IPS-18a (cell line): Measurements from ENCODE around the gene GCDH.

Source experiments
- H3K27ac ChIP-seq: one replicate; pipeline ENCODE4 v1.5.1; 2013; ENCODE audit warnings: low read length
- H3K27me3 ChIP-seq: one replicate; pipeline ENCODE4 v1.6.1; 2013; ENCODE audit warnings: mild to moderate bottlenecking, low read length; ENCODE audit not compliant: control insufficient read depth, insufficient read depth
- H3K36me3 ChIP-seq: one replicate; pipeline ENCODE4 v1.6.1; 2013; ENCODE audit warnings: low read depth, low read length; ENCODE audit not compliant: control insufficient read depth
- H3K4me1 ChIP-seq: one replicate; pipeline ENCODE4 v1.6.1; 2013; ENCODE audit warnings: low read depth, low read length; ENCODE audit not compliant: control insufficient read depth
- H3K4me3 ChIP-seq: one replicate; pipeline ENCODE4 v1.5.1; 2013; ENCODE audit warnings: low read length
- H3K9ac ChIP-seq: one replicate; pipeline ENCODE4 v1.6.1; 2013; ENCODE audit warnings: mild to moderate bottlenecking, low read length, moderate library complexity
- H3K9me3 ChIP-seq: one replicate; pipeline ENCODE4 v1.6.1; 2013; ENCODE audit warnings: low read depth, low read length; ENCODE audit not compliant: control insufficient read depth

The GCDH gene

DNA sequence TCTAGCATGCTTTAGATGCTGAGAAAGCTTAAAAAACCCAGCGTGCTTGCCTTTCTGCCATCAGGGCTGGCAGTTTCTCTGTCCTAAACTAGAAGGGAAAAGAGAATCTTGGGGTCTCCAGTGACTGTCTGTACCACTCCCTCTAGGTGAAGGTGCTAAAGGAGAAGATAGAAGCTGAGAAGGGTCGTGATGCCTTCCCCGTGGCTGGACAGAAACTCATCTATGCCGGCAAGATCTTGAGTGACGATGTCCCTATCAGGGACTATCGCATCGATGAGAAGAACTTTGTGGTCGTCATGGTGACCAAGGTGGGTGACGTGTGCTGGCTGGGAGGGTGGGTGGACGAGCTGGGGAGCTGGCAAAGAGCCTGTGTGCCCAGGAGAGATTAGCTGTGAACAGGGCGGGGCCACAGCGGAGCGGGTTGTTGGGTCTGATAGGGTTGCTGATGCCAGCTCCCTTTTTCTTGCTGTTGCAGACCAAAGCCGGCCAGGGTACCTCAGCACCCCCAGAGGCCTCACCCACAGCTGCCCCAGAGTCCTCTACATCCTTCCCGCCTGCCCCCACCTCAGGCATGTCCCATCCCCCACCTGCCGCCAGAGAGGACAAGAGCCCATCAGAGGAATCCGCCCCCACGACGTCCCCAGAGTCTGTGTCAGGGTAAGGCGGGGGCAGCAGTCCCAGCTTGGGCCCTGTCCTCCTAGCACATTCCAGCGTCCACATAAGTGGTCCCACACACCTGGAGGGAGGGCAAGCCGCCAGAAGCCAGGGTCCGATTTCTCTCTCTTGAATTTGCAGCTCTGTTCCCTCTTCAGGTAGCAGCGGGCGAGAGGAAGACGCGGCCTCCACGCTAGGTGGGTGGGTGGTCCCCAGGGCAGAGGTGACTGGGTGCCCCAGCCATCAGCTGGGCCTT is 57.0 kb downstream of the GCDH start:
- Histone ChIP-seq H3K9ac (no peak overlapping the region), H3K27ac (no peak overlapping the region), H3K36me3 (peaks cover 66% of the 10 kb centered on the region), H3K9me3 (no peaks in the 10 kb centered on the region), H3K27me3 (no peaks in the 10 kb centered on the region), H3K4me3 (no peak overlapping the region), H3K4me1 (peaks cover 10% of the 10 kb centered on the region)

DNA sequence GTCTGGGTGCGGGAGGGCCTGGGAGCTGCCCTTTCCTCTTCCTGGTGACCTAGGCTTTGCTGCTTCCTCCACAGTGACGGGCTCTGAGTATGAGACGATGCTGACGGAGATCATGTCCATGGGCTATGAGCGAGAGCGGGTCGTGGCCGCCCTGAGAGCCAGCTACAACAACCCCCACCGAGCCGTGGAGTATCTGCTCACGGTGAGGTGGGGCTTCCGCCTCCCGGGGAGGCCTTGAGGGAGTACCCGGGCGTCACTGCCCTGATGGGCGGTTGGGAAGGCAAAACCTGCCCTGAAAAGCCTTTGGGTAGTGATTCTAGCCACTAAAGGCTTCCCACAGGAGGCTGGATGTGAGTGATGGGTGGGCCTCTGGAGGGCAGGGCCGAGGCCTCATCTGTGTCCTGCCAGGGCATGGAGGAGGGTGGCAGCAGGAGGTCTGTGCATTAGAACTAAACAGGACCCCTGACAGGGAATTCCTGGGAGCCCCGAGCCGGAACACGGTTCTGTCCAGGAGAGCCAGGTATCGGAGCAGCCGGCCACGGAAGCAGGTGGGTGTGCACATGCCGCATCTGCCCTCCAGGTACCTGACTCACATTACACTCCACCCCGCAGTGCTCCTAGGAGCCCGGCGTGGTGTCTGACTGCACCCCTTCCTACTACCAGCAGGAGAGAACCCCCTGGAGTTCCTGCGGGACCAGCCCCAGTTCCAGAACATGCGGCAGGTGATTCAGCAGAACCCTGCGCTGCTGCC is 57.8 kb downstream of the GCDH start:
- Histone ChIP-seq H3K36me3 (peaks cover 65% of the 10 kb centered on the region), H3K9me3 (no peaks in the 10 kb centered on the region), H3K9ac (no peak overlapping the region), H3K4me3 (no peak overlapping the region), H3K27ac (no peak overlapping the region), H3K27me3 (no peaks in the 10 kb centered on the region), H3K4me1 (peaks cover 10% of the 10 kb centered on the region)
